Astrocyte of the cerebellum (primary cell): ENCODE results near the gene GTF2H4.

Experiments used
- DNase-seq: peaks from one replicate; pipeline ENCODE4 v3.0.0-alpha.2; 2011; ENCODE audit warnings: low read depth
- H3K4me3 ChIP-seq: 2 replicates; pipeline ENCODE4 v1.5.1; 2011; ENCODE audit warnings: mild to moderate bottlenecking, low read depth, low read length, moderate library complexity
- CTCF ChIP-seq: IDR thresholded peaks from 2 replicates; pipeline ENCODE4 v1.5.1; 2012; ENCODE audit warnings: low read length, low read depth, moderate library complexity, mild to moderate bottlenecking; ENCODE audit errors: missing control alignments
- in situ Hi-C: cut with HindIII; loops from 2 replicates; pipeline ENCODE4 v1.10.0; 2017; ENCODE audit warnings: low sequenced_read_pairs

GTF2H4 gene

GRCh38 chr6:30879684-30880427 lies 28.2 kb upstream of the GTF2H4 start:
- no peak overlapping the region for H3K4me3 ChIP-seq
- no peak for DNase-seq
- in situ Hi-C loops = no loop called here
- no peak for TF ChIP-seq CTCF

- in situ Hi-C loops = no loop called here
- H3K4me3 ChIP-seq = no peak overlapping the region
- no peak for TF ChIP-seq CTCF
Observed at GRCh38 chr6:30880698-30881252, 27.2 kb upstream of the GTF2H4 start.

GRCh38 chr6:30881392-30882203 lies 26.4 kb upstream of the GTF2H4 start:
- in situ Hi-C loops = no loop called here
- no peak overlapping the region for H3K4me3 ChIP-seq
- no peak for TF ChIP-seq CTCF
- DNase-seq = no peak

More at GRCh38 chr6:30880698-30881252, 27.2 kb upstream of the GTF2H4 start:
- DNase-seq = no peak

- in situ Hi-C loops = no loop called here
- DNase-seq = no peak
- TF ChIP-seq CTCF = no peak
- H3K4me3 ChIP-seq = no peak overlapping the region
Observed at GRCh38 chr6:30882204-30882758, 25.7 kb upstream of the GTF2H4 start.

GRCh38 chr6:30882759-30883684 lies 25.0 kb upstream of the GTF2H4 start:
- H3K4me3 ChIP-seq = no peak overlapping the region
- in situ Hi-C loops = no loop called here
- no peak for DNase-seq
- TF ChIP-seq CTCF = no peak
